ENCODE data around the gene RMI2.

The RMI2 gene

DNA sequence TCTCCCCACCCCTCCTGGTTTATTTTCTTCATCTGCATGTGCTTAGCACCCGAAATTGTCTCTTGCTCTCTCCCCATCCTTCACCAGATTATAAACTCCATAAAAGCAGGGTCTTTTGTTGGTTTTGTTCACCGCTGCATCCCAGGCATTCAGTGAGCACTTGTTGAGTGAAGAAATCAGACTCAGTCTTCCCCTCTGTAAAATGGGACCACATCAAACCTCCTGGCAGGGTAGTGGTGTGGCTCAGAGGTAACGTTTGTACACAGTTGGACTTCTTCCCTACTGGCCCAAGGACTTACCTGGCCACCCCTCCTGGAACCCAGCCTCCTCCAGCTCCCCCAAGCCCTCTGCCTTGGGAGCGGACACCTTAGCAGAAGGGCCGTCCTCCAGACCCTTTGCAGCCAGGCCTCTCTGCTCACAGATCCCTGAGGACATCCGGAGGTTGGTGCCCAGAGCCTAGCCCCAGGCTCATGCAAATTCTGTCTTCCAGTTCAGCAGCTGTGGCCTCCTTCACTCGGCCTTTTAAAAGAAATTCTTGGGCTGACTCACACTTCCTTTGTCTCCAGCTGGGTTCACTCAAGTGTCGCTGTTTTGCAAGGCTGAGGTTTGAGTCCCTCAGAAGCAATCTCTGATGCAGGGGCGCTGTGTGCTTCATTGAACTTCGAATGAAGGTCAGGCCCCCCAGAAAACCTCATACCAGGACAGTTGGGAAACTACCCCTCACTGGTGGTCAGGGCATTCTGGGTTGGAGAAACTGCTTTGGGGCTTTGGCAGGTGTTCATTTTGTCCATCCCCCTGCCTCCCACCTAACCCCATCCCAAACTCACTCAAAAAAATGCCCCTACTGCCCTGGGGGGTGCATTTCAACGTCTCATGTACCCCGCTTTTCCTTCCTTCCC, 16.8 kb upstream of the RMI2 start:
- DNase-seq (ENCODE audit: low read depth) = peak; percentile 92

DNA sequence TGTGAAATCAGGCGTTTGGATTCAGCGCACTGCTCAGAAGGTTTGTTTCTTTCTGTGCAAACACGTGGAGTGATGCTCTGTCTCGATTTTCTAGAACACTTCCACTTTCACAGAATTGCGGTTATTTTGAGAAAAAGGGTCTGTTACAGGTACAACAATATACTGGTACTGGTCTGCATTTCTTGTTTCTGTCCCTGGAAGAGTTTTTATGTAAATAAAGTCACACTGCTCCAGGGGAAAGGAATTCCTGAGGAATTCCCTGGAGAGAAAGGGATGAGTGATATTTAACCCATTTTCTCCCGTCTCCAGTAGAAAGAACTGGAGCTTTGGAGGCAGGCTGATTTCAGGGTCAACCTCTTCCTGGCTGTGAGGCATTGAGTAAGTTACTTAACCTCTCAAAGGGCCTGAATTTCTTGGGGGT, 16.2 kb upstream of the RMI2 start:
- DNase-seq (ENCODE audit: low read depth) = no peak

DNA sequence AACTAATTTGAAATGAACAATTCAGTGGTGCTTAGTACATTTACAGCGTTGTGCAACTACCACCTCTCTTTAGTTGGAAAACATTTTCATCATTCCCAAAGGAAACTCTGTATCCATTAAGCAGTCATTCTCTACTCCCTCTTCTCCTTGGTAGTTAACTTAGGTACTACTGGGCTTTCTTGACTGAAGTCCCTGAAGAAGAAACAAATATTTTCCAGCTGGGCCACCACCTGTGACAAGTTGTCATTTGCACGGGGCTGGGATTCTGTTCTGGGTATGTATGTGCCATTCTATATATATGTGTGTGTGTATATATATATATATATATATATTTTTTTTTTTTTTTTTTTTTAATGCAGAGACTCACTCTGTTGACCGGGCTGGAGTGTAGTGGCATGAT, 15.4 kb upstream of the RMI2 start:
- DNase-seq (ENCODE audit: low read depth) = no peak

DNA sequence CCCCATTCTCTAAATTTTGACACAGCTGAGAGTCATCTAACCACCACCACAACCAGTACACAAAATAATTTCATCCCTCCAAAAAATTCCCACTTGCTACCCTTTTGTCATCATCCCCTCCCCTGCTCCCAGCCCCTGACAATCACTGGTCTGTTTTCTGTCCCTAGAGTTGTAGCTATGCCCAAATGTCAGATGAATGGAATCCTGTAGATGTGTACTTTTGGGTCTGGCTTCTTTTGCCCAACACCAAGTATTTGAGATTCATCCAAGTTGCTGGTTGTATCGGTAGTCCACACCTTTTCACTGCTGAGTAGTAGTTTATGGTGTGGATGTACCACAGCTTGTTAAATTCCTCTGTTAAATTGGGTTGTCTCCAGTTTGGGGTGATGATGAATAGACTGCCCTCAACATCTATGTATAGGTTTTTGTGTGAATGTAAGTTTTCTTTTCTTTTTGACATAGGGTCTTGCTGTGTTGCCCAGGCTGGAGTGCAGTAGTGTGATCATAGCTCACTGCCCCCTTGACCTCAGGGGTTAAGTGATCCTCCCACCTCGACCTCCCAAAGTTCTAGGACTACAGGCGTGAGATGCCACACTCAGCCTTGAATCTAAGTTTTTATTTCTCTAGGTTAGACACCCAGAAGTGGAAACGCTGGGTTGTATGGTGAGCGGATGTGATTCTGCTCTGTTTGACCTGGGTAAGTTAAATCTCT, 14.6 kb upstream of the RMI2 start:
- DNase-seq (ENCODE audit: low read depth) = no peak

DNA sequence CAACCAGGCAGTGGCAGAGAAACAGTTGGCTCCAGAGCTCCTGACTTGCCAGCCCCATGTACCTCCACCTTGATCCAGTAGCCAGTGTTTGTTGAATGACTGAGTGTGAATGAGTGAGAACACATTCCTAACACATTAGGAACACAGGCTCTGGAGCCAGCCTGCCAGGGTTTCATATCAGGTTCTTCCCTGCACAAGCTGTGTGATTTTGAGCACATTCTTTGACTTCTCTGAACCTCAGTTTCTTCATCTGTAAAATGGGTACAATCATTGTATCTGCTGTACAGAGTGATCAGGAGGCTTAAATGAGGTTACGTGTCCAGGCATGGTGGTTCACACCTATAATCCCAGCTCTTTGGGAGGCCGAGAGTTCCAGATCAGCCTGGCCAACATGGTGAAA, 13.3 kb upstream of the RMI2 start:
- DNase-seq (ENCODE audit: low read depth) = no peak

DNA sequence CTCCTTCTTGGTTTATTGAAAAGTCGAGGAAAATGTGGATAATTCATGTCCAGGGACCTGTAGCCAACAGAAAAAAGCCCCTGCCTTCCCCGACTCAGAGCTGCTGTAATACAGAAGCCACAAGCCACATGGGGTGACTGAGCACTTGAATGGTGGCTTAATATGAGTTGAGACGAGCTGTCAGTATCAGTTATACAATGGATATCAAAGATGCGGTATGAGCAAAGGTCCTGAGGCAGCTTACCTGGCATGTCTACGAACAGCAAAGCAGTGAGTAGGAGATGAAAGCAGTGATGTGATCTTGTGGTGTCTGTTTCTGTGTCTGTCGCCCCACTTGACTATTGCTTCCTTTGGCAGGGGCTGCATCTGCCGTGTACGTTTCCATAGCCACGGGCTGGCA, 12.2 kb upstream of the RMI2 start:
- DNase-seq (ENCODE audit: low read depth) = no peak

DNA sequence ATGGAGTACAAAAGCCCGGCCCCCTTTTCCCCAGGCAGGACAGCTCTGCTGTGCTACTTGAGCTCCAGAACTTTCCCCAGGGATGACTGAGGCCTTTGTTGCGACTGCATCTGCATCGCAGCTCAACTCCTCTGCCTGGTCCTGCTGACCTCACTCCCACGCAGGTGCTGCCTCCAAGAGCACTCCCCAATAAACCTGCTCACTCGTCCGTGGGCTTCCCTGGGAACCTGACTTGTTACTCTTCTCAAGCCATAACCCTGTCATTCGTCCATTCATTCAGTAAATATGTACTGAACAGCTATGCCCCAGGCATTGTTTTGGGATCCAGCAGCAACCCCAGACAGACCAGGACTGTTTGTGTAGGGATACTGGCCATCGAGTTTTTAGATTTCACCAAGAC, 11.6 kb upstream of the RMI2 start:
- no peak for DNase-seq (ENCODE audit: low read depth)

DNA sequence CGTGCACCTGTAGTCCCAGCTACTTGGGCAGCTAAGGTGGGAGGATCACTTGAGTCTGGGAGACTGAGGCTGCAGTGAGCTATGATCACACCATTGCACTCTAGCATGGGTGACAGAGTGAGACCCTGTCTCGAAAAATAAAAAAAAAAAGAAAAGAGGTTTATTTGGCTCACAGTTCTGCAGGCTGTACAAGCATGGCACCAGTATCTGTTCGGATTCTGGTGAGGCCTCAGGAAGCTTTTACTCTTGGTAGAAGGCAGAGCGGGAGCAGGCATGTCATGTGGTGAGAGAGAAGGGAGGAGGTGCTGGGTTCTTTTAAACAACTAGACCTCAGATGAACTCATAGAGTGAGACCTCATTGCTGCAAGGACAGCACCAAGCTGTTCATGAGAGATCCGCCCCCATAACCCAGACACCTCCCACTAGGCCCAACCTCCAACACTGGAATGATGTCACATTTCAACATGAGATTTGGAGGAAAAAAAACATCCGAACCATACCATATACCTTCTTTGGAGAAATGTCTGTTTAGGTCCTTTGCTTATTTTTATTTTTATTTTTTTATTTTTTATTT, 10.3 kb upstream of the RMI2 start:
- no peak for DNase-seq (ENCODE audit: low read depth)

DNA sequence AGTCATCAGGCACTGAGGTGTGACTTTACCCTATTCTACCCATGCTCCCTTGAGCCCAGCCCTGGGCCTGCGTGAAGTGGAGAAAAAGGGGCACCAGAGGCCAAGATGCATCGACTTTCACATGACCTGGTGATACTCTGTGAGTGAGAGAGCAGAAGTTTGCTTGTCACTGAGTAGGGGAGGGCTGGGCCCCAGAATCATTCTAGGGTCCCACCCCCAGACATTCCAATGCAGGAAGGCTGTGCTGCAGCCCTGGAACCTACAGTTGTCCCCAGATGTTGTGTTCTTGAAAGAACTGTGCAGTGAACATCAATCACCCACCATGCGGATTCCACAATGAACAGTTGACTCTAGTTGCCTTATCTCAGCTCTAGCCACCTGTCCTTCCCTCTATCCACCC, 6.2 kb upstream of the RMI2 start:
- no peak for DNase-seq (ENCODE audit: low read depth)

DNA sequence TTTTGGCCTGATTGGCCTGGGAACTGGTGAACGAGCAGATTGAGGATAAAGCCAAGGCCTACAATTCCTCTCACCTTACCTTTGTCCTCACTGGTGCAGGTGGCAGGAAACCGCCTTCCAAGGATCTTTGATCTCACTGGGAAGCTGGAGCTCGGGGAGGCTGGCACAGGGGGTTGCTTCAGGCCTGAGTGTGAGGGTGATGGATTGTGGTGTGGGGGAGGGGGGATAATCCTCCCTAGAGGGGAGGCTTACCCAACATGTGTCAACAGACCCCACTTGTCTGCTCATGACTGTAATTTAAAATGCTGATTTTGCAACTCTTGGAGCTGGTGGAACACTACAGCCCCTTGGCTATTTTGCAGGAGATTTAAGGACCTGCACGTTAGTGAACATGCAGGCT, 4.5 kb upstream of the RMI2 start:
- DNase-seq (ENCODE audit: low read depth) = no peak

DNA sequence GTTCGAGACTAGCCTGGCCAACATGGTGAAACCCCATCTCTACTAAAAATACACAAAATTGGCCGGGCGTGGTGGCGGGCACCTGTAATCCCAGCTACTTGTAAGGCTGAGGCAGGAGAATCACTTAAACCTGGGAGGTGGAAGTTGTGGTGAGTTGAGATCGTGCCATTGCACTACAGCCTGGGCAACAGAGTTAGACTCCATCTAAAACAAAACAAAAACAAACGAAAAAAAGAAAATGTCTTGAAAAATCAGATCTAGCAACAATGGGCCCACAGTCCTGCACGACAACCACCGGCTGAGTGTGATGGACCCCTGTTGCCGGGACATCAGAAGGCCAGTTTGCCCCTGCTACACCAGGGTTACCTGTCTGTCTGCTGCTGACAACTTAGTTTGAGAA, 3.9 kb upstream of the RMI2 start:
- DNase-seq (ENCODE audit: low read depth) = no peak

DNA sequence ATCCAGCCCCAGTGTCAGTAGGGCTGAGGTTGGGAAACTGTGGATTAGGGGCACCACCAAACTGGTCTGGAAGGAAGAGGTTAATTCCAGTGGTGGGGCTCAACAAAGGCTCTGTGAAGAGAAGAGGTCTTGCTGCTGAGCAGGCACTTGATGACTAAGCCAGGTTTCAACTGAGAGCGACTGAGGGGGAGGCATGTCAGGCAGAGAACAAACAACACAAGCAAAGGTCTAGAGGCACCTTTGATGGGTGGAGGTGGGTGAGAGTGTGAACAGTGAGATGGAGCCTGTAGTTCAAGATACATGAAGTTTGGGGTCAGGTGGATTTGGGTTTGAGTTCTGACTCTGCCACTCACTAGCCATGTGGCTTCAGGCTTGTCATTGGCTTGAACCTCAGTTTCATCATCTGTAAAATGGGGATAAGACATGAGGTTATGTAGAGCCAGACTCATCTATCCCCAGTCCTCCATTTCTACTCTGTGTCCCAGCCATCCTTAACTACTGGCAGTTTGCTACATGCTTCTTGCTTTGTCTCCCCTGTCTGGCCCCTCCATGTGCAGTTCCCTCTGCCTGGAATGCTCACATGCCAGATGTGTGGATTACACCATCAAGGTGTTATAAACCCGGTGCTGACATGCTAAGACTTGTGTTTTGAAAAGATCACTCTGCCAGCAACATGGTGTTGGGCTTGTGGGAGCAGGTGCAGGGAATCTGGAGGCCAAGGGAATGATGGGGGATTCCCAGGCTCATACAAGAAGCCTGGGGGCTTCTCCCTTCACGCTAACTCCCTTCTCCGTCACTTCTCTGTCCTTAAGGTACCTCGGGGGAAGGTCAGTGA, 3.0 kb upstream of the RMI2 start:
- no peak for DNase-seq (ENCODE audit: low read depth)

DNA sequence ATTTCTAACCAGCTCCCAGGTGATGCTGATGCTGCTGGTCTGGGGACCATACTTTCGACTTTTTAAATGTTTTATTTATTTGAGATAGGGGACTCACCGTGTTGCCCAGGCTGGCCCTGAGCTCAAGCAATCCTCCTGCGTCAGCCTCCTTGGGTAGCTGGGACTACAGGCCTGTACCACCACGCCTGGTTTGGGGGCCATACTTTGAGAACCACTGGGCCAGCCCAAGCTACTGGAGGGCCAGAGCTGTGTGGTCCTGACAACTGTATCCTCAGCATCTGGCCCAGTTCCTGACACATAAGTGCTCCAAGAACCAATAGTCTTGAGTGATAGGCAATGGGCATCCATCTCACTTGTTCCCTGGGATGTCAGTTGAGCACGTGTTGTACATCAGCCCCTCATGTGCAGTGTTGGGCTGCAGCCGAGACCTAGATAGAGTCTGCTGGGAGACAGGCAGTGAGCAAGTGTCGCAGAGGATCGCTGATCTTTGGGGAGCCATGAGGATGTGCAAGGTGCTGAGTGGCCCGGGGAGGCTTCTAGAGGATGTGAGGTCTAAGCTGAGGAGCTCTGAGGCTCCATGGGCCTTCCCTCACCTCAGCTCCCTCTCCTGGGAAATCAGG, 1.6 kb downstream of the RMI2 start:
- no peak for DNase-seq (ENCODE audit: low read depth)

DNA sequence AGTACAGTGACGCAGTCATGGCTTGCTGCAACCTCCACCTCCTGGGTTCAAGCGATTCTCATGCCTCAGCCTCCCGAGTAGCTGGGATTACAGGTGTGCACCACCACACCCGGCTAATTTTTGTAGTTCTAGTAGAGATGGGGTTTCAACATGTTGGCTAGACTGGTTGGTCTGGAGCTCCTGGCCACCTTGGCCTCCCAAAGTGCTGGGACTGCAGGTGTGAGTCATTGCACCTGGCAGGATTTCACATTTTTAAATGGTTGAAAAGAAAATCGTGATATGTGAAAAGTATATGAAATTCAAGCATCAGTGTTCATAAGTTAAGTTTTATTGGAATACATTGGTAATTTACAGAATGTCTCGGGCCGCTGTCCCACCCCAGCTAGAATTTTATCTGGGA, 2.6 kb downstream of the RMI2 start:
- no peak for DNase-seq (ENCODE audit: low read depth)

DNA sequence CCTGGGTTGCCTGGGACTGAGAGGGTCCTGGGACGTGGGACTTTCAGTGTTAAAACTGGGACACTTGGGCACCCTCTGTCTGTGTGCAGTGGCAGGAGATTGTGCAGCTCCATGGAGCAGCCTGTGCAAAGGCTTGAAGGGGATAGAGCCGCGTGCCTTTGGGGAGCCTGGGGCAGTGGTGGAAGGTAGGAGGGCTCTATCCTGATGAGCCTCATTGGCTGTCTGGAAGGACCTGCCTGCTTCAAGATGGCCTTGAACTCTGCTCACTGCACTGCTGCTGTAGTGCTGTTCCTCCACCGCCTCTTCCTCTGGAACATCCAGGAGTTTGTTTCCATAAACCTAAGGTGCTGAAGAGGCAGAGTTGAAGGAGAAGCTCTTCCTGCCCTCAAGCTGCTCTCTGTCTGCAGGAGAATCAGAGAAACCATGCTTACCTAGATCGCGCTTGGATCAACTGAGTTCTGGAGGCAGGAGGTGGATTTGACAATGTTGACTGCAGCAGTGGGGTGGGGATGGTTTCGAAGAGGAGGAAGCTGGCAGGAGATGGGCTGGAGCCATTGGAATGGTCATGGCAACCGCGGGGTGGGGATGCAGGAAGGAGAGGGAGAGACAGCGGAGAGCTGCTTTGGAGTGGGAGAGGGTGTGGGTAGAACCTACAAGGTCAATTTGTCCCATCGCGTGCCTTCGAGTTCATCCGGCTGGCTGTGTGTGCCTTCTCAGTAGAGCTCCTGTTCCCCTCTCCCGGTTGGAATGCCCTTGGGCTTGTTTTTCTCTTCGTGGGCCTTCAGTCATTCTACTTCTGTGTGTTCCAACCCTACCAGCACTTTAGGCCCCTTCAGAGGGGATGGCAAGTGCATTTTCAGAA, 3.7 kb downstream of the RMI2 start:
- DNase-seq (ENCODE audit: low read depth) = no peak

DNA sequence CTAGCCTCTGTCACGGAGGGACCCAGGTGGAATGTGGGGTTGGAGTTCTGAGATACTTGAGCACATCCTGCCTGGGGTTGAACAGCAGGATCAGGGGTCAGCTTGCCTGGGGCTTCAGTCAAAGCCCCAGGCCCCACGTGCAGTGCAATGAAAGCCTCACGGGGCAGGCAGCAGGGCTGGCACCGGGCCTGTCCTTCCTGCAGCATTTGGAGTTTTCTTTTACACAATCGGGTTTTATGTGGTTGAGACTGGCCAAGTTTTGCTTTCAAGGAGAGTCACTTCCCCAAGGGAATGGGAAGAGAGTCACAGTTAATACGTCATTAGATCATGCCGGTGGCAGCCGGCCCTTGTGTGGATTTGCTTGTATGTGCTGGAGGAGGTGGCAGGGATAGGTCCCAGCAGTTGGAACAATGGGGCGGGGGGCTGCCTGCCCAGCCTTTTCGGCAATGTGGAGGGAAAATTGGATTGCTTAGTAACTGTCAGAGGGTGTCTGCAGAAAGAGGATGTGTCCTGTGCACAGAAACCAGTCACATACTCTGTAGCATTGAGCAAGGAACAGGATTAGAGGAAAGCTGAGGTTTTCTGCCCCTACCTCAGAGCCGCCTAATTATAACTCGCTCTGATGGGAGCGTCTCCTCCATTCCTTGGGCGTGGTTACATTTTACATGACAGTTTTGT, 4.5 kb downstream of the RMI2 start:
- no peak for DNase-seq (ENCODE audit: low read depth)

DNA sequence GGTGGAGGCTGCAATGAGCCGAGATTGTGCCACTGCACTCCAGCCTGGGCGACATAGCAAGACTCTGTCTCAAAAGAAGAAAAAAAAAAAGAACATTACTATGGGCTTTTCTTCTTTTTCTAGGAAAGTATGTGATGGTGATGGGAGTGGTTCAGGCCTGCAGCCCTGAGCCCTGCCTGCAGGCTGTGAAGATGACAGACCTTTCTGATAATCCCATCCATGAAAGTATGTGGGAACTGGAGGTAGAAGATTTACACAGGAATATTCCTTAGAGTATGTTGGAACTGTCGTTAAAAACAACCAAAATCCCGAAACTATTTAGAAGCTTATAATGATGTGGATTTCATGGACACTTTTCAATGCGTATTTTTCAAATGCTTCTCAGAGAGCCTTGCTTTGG, 5.3 kb downstream of the RMI2 start:
- DNase-seq (ENCODE audit: low read depth) = no peak

DNA sequence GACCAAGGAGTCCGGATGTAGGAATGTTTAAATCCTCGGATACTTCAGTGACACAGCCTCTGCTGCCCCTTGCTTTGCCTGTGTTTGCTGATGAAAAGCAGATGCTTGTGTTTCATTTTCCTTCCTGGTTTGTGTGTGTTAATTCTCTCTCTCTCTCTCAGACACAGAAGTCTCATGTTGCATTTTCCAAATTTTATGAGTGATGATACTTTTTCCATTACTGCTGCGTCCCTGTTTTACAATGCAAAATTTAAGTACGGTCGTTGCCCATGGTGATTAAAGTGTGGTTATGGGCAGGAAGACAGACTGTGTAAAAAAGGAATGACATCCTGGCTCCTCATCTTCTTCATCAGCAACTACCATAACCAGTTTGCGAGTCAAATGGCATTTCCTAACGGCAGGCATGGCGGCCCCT, 5.7 kb downstream of the RMI2 start:
- no peak for DNase-seq (ENCODE audit: low read depth)

DNA sequence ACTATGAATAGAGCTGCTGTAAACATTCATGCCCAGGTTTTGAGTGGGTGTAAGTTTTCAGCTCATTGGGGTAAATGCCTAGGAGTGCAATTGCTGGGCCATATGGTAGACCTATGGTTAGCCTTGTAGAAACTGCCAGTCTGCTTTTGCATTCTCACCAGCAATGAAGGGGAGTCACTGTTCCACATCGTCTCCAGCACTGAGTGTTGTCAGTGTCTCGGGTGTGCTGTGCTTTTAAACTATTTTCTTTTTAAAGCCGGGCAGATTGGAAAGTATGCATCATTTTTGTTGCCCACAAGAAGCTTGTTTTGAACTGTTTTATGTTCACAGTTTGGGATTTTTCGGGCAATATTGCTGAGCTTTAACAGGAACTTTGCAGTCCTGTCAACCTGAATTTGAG, 7.9 kb downstream of the RMI2 start:
- no peak for DNase-seq (ENCODE audit: low read depth)

DNA sequence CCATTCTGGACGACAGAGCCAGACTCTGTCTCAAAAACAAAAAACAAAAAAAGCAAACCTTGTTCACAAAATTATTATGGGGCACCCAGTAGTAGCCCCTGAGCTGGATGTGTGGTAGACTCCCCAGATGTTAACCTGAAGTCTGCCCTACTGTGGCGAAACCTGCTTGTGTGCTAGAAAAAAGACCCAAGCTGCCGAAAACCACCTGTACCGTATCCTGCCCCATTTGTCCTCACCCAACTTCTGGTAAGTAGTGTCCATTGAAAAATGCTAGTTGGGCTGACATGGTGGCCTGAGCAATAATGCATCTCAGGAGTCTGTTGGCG, 9.1 kb downstream of the RMI2 start:
- no peak for DNase-seq (ENCODE audit: low read depth)

Measured in non-pigmented ciliary epithelial cell (primary cell).